K562 (cell line): ENCODE measurements around the gene ASB7. TPM values are rescaled to one million over a fixed set of nuclear protein-coding genes. Genes with fewer than 3 reads are reported as not detected.

Experiments used
- ATAC-seq: fragments of 200-7000 bp; cut with Tn5 transposase; 3 replicates; pipeline ENCODE4 v1.9.1; 2020; ENCODE audit warnings: moderate library complexity
- BruUV-seq: library from RNA; stranded (reverse); fragments of 400-500 nt; replicated peaks from 2 replicates; lab custom pipeline; 2021; lab: Mats Ljungman, UMichigan
- CTCF ChIA-PET: fragments of 300-600 bp; formaldehyde crosslinking; extraction: SDS; loops from one replicate; lab custom pipeline; 2021; ENCODE audit warnings: low intra/inter-chr PET ratio; lab: Yijun Ruan, JAX
- POLR2A ChIA-PET: fragments of 300-600, 350-650 bp; sonication (Branson Sonifier 250); formaldehyde crosslinking; extraction: SDS; loops from one replicate; lab custom pipeline; 2021; ENCODE audit warnings: antibody characterized with exemption, inconsistent platforms; lab: Yijun Ruan, JAX
- DNase-seq, 4 experiments: peaks; one replicate each; pipeline versions ENCODE4 v3.0.0 to v3.0.0-alpha.2; 2011 to 2018; ENCODE audit warnings: low spot score in 3 of 4, mixed read lengths in 3 of 4; ENCODE audit errors: extremely low read depth in 1 of 4
- FAIRE-seq: peaks from 2 replicates; lab custom pipeline; 2011; peaks lifted over from hg19 to GRCh38; lab: Jason Lieb, UNC
- H2AFZ ChIP-seq: 2 replicates; pipeline ENCODE4 v1.6.0; 2011; ENCODE audit warnings: low read depth, low read length, control low read depth, inconsistent platforms
- H3K27ac ChIP-seq: fragments of 200-600 bp; 3 replicates; pipeline ENCODE4 v1.8.0; 2011; ENCODE audit warnings: low read depth, mild to moderate bottlenecking, control low read depth, inconsistent platforms, low read length, moderate library complexity, mixed read lengths; ENCODE audit errors: extremely low read depth
- H3K27me3 ChIP-seq, 2 experiments: fragments of 300-600 bp in 1 of 2; 2 replicates in 1 of 2; 3 replicates in 1 of 2; pipeline versions ENCODE4 v1.6.0 to v1.8.0; 2011; ENCODE audit warnings: inconsistent platforms in 2 of 2, low read length in 2 of 2, mild to moderate bottlenecking in 1 of 2, mixed read lengths in 1 of 2, moderate library complexity in 1 of 2; ENCODE audit not compliant: control insufficient read depth in 2 of 2, insufficient read depth in 2 of 2
- H3K36me3 ChIP-seq: fragments of 300-600 bp; 3 replicates; pipeline ENCODE4 v1.8.0; 2011; ENCODE audit warnings: mild to moderate bottlenecking, low read length, inconsistent platforms; ENCODE audit not compliant: control insufficient read depth, insufficient read depth
- H3K4me1 ChIP-seq, 2 experiments: fragments of 200-600 bp in 1 of 2; replicated peaks in 1 of 2; 2 replicates in 1 of 2; 3 replicates in 1 of 2; pipeline versions ENCODE4 v1.5.1 to v1.8.0; 2011; ENCODE audit warnings: inconsistent platforms in 2 of 2, low read length in 2 of 2, mild to moderate bottlenecking in 1 of 2, mixed read lengths in 1 of 2, moderate library complexity in 1 of 2; ENCODE audit not compliant: control insufficient read depth in 2 of 2, insufficient read depth in 2 of 2
- H3K4me2 ChIP-seq: 2 replicates; pipeline ENCODE4 v1.6.1; 2011; ENCODE audit warnings: low read length, control low read depth, inconsistent platforms, mixed read lengths; ENCODE audit not compliant: insufficient read depth
- H3K4me3 ChIP-seq: fragments of 200-600 bp; sonication (generic), shearing (Covaris generic); 2 replicates; pipeline ENCODE4 v1.5.1; 2016; ENCODE audit warnings: control low read depth, inconsistent platforms
- H3K79me2 ChIP-seq: fragments of 200-600 bp; 3 replicates; pipeline ENCODE4 v1.8.0; 2011; ENCODE audit warnings: low read length, inconsistent platforms; ENCODE audit not compliant: control insufficient read depth, insufficient read depth
- H3K9ac ChIP-seq, 2 experiments: 2 replicates each; pipeline versions ENCODE4 v1.6.0 to v1.6.1; 2011; ENCODE audit warnings: low read depth in 2 of 2, low read length in 2 of 2, control low read depth in 1 of 2, inconsistent platforms in 1 of 2, mild to moderate bottlenecking in 1 of 2, mixed read lengths in 1 of 2; ENCODE audit not compliant: insufficient read depth in 1 of 2
- H3K9me1 ChIP-seq: one replicate; pipeline ENCODE4 v1.6.0; 2011; ENCODE audit warnings: inconsistent platforms, mild to moderate bottlenecking, low read length, moderate library complexity; ENCODE audit not compliant: control insufficient read depth, insufficient read depth
- H3K9me3 ChIP-seq: replicated peaks from 2 replicates; pipeline ENCODE4 v1.5.1; 2011; ENCODE audit warnings: low read depth, low read length, inconsistent platforms; ENCODE audit not compliant: control insufficient read depth, insufficient read depth
- H4K20me1 ChIP-seq: replicated peaks from 2 replicates; pipeline ENCODE4 v1.6.1; 2011; ENCODE audit warnings: low read length, inconsistent platforms, mixed read lengths; ENCODE audit not compliant: control insufficient read depth, insufficient read depth
- CBX3 ChIP-seq, 2 experiments: IDR thresholded peaks; 1 replicate in 1 of 2; 2 replicates in 1 of 2; pipeline ENCODE4 v1.6.1; 2012; ENCODE audit warnings: inconsistent platforms in 2 of 2, low read length in 2 of 2, borderline replicate concordance in 1 of 2, control low read depth in 1 of 2
- DPF2 ChIP-seq: fragments of 450-650 bp; IDR thresholded peaks from 2 replicates; pipeline ENCODE4 v1.6.1; 2016
- EP300 ChIP-seq: IDR thresholded peaks from 2 replicates; pipeline ENCODE4 v1.6.1; 2012; ENCODE audit warnings: low read length, improper control_type of control experiment
- FOXA1 ChIP-seq: fragments of 450-650 bp; IDR thresholded peaks from 2 replicates; pipeline ENCODE4 v1.6.1; 2016; ENCODE audit warnings: mild to moderate bottlenecking, borderline replicate concordance
- GMEB1 ChIP-seq: fragments of 250-450 bp; sonication (Bioruptor Pico); IDR thresholded peaks from 2 replicates; pipeline ENCODE4 v1.4.0; 2020; ENCODE audit warnings: mild to moderate bottlenecking
- HNRNPUL1 ChIP-seq: fragments of 200-400 bp; formaldehyde crosslinking; IDR thresholded peaks from 2 replicates; pipeline ENCODE4 v1.6.1; 2017; ENCODE audit warnings: low read length
- IRF1 ChIP-seq: sonication (generic); formaldehyde crosslinking; IDR thresholded peaks from 2 replicates; pipeline ENCODE4 v1.8.0; 2022; ENCODE audit warnings: missing genetic modification reagents, mild to moderate bottlenecking, borderline replicate concordance
- NR4A1 ChIP-seq, 2 experiments: fragments of 250-450 bp in 1 of 2; fragments of 450-650 bp in 1 of 2; sonication (Bioruptor Pico) in 1 of 2; IDR thresholded peaks; 2 replicates each; pipeline versions ENCODE4 v1.4.0 to v1.6.1; 2016 to 2020; ENCODE audit warnings: mild to moderate bottlenecking in 2 of 2, missing compliant biosample characterization in 1 of 2, missing genetic modification characterization in 1 of 2, moderate library complexity in 1 of 2
- POLR2AphosphoS2 ChIP-seq: IDR thresholded peaks from 2 replicates; pipeline ENCODE4 v1.6.1; 2012; ENCODE audit warnings: low read length, improper control_type of control experiment
- RREB1 ChIP-seq: fragments of 250-450 bp; sonication (Bioruptor Pico); IDR thresholded peaks from 2 replicates; pipeline ENCODE4 v1.4.0; 2020
- SAFB2 ChIP-seq: fragments of 200-400 bp; formaldehyde crosslinking; IDR thresholded peaks from 2 replicates; pipeline ENCODE4 v1.6.1; 2018; ENCODE audit warnings: borderline replicate concordance, low read length, low read depth, moderate library complexity; ENCODE audit not compliant: severe bottlenecking
- ZNF175 ChIP-seq: fragments of 200-800 bp; sonication (Bioruptor generic); IDR thresholded peaks from 2 replicates; pipeline ENCODE4 v1.6.1; 2016; ENCODE audit warnings: low read depth, mild to moderate bottlenecking, missing genetic modification characterization, missing compliant biosample characterization
- ZNF778 ChIP-seq: fragments of 450-650 bp; formaldehyde crosslinking; IDR thresholded peaks from 2 replicates; pipeline ENCODE4 v1.4.0; 2020; ENCODE audit warnings: mild to moderate bottlenecking, moderate library complexity
- WGBS: fragments of 100-300 bp; shearing (Covaris generic); methylation state at CpG from one replicate; pipeline ENCODE4 v1.1.6; 2016; ENCODE audit warnings: low coverage, mixed read lengths; ENCODE audit not compliant: insufficient coverage; ENCODE audit errors: missing lambda C conversion rate; 5-methylcytosine and 5-hydroxymethylcytosine counted together
- in situ Hi-C: fragments of 300-500 bp; cut with MboI; formaldehyde crosslinking; loops from 4 replicates; pipeline ENCODE4 v1.15.0; 2018; ENCODE audit warnings: inconsistent platforms, mixed read lengths
- intact Hi-C: fragments of 100-400 bp; cut with micrococcal nuclease; formaldehyde crosslinking; loops from 2 replicates; pipeline ENCODE4 v1.14.2; 2022
- polyA plus RNA-seq, 8 experiments: library from polyadenylated mRNA; depleted of rRNA in 4 of 8; stranded (reverse) in 5 of 8; unstranded in 3 of 8; fragments of >200 nt; fragmentation: Nextera tagmentation in 2 of 8; fragmentation: Illumina TruSeq in 1 of 8; extraction: Ambion mirVana in 2 of 8; extraction: Trizol in 1 of 8; gene quantifications; 2 replicates each; pipeline versions ENCODE4 v1.2.1 to v1.2.3, GENCODE V29; 2011 to 2014; ENCODE audit warnings: inconsistent platforms in 1 of 8, missing spikeins in 1 of 8
- total RNA-seq, 7 experiments: library from RNA; depleted of rRNA in 6 of 7; stranded (reverse); fragments of >200 nt in 6 of 7; fragmentation: Illumina TruSeq in 2 of 7; extraction: Trizol in 2 of 7; gene quantifications; 2 replicates each; pipeline versions ENCODE4 v1.2.1 to v1.2.3, GENCODE V29; 2011 to 2021; ENCODE audit warnings: low replicate concordance in 1 of 7

The ASB7 gene
- total and polyA plus RNA-seq, 9 of the 15 experiments (the other 6 are each of a cell fraction or from before 2014, with no cell fraction given): 1.8 to 10.1 (median 6.8) TPM

GRCh38 chr15:100669260-100669659 lies 66.9 kb downstream of the ASB7 start:
- Histone ChIP-seq H3K27ac (no peak overlapping the region), H2AFZ (no peak overlapping the region), H3K9me1 (no peaks in the 10 kb centered on the region), H3K4me1 (no peaks in the 10 kb centered on the region), H3K4me3 (no peak overlapping the region), H3K79me2 (no peaks in the 10 kb centered on the region), H3K9me3 (no peaks in the 10 kb centered on the region), H3K9ac (no peak overlapping the region), H3K36me3 (no peaks in the 10 kb centered on the region), H3K27me3 (peaks cover 31 to 48% of the 10 kb centered on the region in 2 experiments; a peak in 4 of 5 replicates), H3K4me2 (no peak overlapping the region), H4K20me1 (no peaks in the 10 kb centered on the region)
- no TSS peak for BruUV-seq
- intact Hi-C loops (no loop called here), in situ Hi-C loops (no loop called here)
- FAIRE-seq (no peak), DNase-seq (no peak), ATAC-seq (no peak)
- ChIA-PET CTCF (no interaction called here), POLR2A (interaction anchor here (0.5 to 0.9 kb wide), 2 partner anchors 15 kb away, joined by 3 read pairs; no protein-coding TSS in a partner anchor)
- 0% methylated on average over 15 of the region's 15 CpGs for WGBS
- TF ChIP-seq EP300: no peak
- no peak for TF ChIP-seq IRF1
- no peak for TF ChIP-seq CBX3 (IDR thresholded peaks at IDR 0.05; ENCODE audit: borderline replicate concordance in 1 of 2, low read length in 2 of 2)
- no peak for TF ChIP-seq POLR2AphosphoS2
- no peak for TF ChIP-seq SAFB2
- TF ChIP-seq DPF2: no peak
- no peak for TF ChIP-seq ZNF778 (CRISPR knock-in tag)
- TF ChIP-seq RREB1: no peak
- no peak for TF ChIP-seq FOXA1
- TF ChIP-seq HNRNPUL1: no peak
- no peak for TF ChIP-seq NR4A1 (CRISPR knock-in tag; IDR thresholded peaks at IDR 0.05)
- TF ChIP-seq NR4A1 (tag; IDR thresholded peaks at IDR 0.05): no peak
- no peak for TF ChIP-seq ZNF175
- no peak for TF ChIP-seq GMEB1 (CRISPR knock-in tag)
